OCI-M2 (cell line): ENCODE data around the gene NAV2.
"Not testable (repeated sequence)": the region's sequence is repeated elsewhere in the genome, so short reads cannot be mapped to it uniquely, and the experiment has no call there.

ENCODE experiments used
- DNase-seq: peaks from one replicate; lab custom pipeline; 2025; ENCODE audit not compliant: unreplicated experiment; lab: John Stamatoyannopoulos, UW

The NAV2 gene

GRCh38 chr11:19882356-19882755, 169.7 kb downstream of the NAV2 start:
- no peak for DNase-seq

GRCh38 chr11:19886498-19886897, 173.9 kb downstream of the NAV2 start:
- DNase-seq = no peak

- no peak for DNase-seq
Measured at GRCh38 chr11:19887842-19888241, 175.2 kb downstream of the NAV2 start.

GRCh38 chr11:19889531-19889930, 176.9 kb downstream of the NAV2 start:
- no peak for DNase-seq

DNA sequence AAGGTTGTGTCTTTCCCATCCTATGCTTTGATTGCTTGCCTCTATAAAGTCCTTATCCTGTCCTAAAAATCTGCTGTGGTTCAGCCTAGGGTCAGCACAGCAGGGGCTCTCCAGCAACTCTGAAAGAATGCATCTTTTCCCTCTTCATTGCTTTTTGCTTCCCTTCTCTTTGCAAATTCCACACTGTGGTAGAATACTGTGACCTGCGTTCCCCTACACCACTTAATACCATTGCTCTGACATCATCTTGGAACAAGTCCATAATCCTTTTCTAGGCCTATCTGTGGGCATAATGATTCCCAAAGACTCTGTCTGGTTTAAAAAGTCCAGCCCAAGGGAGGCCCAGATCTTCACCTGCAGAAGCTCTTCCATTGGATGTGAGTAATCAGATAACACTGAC, 177.7 kb downstream of the NAV2 start:
- DNase-seq = no peak

DNA sequence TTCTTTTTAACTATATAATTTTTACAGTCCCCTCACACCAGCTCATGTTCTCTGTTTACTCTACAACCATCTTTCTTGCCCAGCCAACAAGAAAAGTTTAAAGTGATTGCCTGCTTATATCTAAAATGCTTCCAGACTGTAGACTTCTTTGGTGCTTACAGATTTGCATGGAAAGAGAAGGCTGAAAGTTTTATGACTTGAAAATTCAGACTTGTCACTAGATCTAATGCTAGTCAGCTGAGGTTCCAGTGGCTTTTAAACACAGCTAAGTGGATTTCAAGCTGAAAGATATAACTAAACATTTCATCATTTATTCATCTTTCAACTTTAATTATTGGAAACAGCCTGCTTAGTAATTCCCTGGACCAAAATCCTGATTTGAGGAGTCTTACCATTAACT, 178.4 kb downstream of the NAV2 start:
- DNase-seq = no peak

GRCh38 chr11:19892387-19892786, 179.8 kb downstream of the NAV2 start:
- no peak for DNase-seq

DNA sequence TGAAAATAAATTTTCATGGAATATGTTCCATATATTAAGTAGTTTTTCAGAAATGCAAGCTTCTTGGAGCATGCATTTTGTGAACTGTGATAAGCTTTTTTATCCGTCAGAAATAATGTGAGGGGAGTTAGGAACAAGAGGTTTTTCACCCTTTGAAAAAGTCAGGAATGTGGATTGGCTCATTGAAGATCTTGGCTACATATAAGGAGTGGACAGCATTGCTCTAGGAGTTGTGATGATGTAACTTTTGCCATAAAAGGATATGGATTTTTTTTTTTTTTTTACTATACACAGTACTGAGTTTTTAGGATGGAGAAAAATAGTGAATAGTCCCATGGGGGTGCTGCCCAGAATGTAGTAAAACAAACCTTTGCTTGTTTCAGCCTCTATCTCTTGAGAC, 180.2 kb downstream of the NAV2 start:
- no peak for DNase-seq

DNA sequence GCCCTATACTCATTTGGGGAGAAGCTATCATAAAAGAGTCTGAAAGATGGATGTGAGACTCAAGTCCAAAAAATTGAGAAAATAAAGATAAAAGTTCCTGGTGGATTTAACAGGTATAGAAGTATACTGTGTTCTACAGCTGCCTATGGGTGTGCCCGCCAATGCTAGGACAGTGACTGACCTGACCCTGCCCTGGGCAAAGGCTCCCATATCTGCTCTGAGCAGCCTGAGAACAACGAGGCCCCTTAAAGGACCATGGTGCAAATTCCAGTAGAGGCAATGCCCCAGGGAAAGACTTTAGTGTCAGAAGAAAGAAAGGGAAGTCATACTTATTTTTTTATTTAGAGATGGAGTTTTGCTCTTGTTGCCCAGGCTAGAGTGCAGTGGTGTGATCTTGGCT, 181.8 kb downstream of the NAV2 start:
- no peak for DNase-seq

GRCh38 chr11:19895037-19895436, 182.4 kb downstream of the NAV2 start:
- DNase-seq = not testable (repeated sequence)

DNA sequence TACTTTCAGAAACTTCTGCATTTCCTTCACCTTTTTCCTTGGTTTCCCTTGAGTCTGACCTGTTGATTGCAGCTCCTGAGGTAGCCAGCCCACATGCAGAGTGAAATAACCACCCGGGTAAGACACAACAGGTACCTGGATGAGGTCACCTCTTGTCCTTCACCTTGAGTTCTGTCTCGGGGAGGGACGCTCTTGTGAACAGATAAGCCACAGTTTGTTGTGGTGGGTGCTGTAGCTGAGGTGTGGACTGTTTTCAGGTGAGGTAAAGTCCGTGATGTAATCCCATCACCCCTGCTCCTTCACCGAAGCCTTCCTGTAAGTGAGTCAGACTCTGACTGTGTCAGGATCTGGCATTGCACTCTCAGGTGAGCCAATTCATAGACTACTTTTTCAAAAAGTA, 183.1 kb downstream of the NAV2 start:
- no peak for DNase-seq

DNA sequence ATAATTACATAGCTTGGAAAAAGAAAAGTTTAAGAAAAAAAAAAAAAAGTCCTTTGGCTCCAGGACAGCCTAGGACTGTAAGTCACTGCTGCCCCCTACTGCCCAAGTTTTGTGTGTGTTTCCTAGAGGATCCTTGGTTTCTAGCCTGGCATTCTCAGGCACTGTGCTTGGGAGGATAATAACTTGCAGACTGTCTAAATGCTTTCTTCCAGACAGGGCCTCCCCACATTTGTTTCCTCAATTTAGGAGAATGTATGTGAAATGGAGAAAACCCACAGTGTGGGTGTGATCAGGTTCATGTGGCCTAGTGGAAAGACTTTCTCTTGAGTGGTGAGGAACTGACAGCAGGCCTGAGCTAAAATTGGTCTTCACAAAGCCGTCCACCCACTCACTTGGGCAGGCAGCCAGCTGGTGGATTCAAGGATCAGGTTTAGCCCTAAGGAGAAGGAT, 191.0 kb downstream of the NAV2 start:
- DNase-seq = peak; percentile 18

GRCh38 chr11:19905280-19905853, 192.7 kb downstream of the NAV2 start:
- no peak for DNase-seq

DNA sequence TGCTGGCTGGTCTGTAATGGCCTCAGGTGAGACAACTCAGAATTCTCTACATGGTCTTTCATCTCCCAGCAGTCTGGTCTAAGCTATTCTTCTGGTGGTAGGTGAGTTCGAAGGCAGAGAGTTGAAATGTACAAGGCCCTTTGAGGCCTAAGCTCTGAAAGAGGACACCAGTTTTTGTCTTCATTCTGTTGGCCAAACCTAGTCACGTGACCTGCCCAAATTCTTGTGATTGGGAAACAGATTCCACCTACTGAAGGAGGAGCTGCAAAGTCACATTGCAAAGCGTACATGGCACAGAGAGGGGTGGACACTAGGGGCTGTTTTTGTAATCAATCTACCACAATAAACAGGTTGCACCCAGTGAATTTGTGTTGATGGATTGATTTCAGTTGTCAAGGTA, 193.5 kb downstream of the NAV2 start:
- no peak for DNase-seq

DNA sequence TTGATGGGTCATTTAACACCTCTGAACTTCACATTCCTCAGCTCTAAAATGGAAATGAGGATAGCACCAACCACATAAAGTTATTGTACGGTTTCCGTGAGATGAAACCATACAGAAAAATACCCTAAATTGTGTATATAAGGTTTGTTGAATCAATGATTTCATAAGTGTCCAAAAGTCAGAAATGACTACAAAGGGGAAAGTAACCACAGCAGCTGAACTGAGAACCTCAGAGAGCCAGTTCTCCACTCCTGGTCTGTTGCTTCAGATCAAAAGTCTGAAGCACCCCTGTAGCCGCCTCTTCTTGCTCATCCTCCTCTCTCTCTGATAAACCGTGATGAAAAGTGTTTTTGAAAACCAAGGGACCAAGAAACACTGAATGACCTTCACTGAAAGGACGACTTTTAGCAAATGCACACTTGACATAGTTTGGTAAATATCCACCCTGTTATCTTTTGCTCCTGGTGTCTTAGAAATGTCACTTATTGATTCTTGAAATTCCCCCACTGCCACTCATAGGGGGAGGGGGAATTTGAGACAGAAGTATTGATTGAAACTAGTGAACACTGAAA, 194.5 kb downstream of the NAV2 start:
- no peak for DNase-seq

GRCh38 chr11:19907839-19908238, 195.2 kb downstream of the NAV2 start:
- DNase-seq = no peak

GRCh38 chr11:19910931-19911330, 198.3 kb downstream of the NAV2 start:
- DNase-seq = no peak

DNA sequence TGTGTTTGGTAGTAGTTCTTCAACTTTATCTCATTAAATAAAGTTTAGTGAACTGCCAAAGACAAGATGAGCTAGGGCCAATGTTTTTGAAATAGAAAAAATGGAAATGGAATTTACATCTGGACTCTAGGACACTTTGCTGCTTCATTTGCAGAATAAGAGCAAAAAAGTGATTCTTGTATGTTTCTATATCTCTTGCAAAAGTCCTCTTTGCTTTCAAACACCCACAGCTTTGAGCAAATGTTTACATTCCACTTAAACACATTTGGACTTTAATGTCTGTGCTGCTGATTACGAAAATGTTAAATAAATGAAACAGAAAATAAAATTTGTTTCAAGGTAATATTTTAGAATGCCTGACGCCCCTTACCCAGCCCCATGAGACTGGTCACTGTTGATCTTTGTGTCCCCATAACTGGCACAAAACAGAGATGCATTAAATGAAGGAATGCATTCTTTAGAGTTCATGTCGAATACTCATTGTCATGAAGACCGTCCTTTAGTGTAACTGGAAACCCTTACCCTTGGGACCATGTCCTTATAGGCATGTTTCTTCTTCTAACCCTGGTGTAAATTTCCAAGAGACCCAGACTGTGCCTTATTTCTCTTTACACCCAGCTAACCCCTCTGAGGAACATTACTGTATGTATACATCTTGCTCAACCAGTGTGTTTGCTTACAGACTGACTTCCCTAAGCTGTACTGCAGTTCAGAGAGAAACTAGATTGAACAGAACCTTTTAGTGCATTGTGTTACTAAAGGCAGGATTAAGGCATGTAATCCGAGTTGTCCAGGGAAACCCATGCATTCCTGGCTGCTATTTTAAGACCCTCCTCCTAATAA, 199.7 kb downstream of the NAV2 start:
- no peak for DNase-seq

GRCh38 chr11:19912958-19913892, 200.6 kb downstream of the NAV2 start:
- no peak for DNase-seq

- DNase-seq = no peak
Measured at GRCh38 chr11:19913893-19914249, 201.2 kb downstream of the NAV2 start.

DNA sequence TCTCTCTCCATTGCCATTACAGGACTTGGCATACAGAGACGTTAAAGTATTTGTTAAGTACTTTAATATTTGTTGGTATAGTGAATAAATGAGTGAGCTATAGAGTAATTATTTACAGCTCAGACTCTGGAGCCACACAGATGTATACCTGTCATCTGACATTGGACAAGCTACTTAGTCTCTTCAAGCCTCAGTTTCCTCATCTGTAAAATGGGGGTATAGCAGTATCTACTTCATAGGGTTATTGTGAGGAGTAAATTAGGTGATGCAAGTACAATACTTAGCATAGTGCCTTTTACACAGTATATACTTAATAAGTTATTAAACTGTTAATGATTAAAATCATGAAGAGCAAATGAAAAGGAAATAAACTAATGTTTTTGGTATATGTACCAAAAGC, 203.2 kb downstream of the NAV2 start:
- DNase-seq = no peak
